ENCODE measurements around the gene ERO1A. TPM values are rescaled to one million over a fixed set of nuclear protein-coding genes. Genes with fewer than 3 reads are reported as not detected.

The ERO1A gene
- total and polyA plus RNA-seq, 10 donors = 8.5 to 79.7 (median 44.7) TPM

- intact Hi-C loops (cut with DNase I; ENCODE audit: low total_unique reads) = no loop called here
- TF ChIP-seq POLR2AphosphoS5 (IDR thresholded peaks at IDR 0.05) = no peak
- TF ChIP-seq POLR2A (IDR thresholded peaks at IDR 0.05) = no peak
- no peak for TF ChIP-seq CTCF (IDR thresholded peaks at IDR 0.05 in 8 of 11, conservative IDR thresholded peaks at IDR 0.05 in 3 of 11)
- Histone ChIP-seq H3K27ac (peak overlapping the region in 4 of 8 donors; percentile 5 to 58 (median 18)), H3K4me1 (peaks cover 0 to 48% (median 21%) of the 10 kb centered on the region in 6 donors), H3K27me3 (replicated peaks in 1 of 7) (no peaks in the 10 kb centered on the region), H3K36me3 (peaks cover 0 to 100% (median 72%) of the 10 kb centered on the region in 6 donors), H3K9me3 (no peaks in the 10 kb centered on the region), H3K4me3 (no peak overlapping the region)
- 96 to 98% (median 97%) methylated on average over 4 of the region's 4 CpGs for WGBS, 5 donors
- no peak for DNase-seq
Observed at GRCh38 chr14:52723514-52724359, 28.4 kb upstream of the ERO1A start.

GRCh38 chr14:52716155-52716554 lies 20.8 kb upstream of the ERO1A start:
- peaks cover 0 to 19% (median 0%) of the 10 kb centered on the region in 6 donors for H3K4me1 ChIP-seq
- no peak overlapping the region for H3K4me3 ChIP-seq
- intact Hi-C loops (cut with DNase I; ENCODE audit: low total_unique reads) = no loop called here
- H3K27ac ChIP-seq = peak overlapping the region in 2 of 8 donors; percentile 20 to 31
- H3K9me3 ChIP-seq = no peaks in the 10 kb centered on the region
- peaks cover 0 to 100% (median 93%) of the 10 kb centered on the region in 6 donors for H3K36me3 ChIP-seq
- no peaks in the 10 kb centered on the region for H3K27me3 ChIP-seq (replicated peaks in 1 of 7)
- no peak for DNase-seq
- WGBS, 5 donors = 96 to 99% (median 98%) methylated on average over 6 of the region's 6 CpGs
- TF ChIP-seq CTCF (IDR thresholded peaks at IDR 0.05 in 8 of 11, conservative IDR thresholded peaks at IDR 0.05 in 3 of 11) (no peak), POLR2AphosphoS5 (IDR thresholded peaks at IDR 0.05) (no peak), POLR2A (IDR thresholded peaks at IDR 0.05) (no peak)

DNA sequence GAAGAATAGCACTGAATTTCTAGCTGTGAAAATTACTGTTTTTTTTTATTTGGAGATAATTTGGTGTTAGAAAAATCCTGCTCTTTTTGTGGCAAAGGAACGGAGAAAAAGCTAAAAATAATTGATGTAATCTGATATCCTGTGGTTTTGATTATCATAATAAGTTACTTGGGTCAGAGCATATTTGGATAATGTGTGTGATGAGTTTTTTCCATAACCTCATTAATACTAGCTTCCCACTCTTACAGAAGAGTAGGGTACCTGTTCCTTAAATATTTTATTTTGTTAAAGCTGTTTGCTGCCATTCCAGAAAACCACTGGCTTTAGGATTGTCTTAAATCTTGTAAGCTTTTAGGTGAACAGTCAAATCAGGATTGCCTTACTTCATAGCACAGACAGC lies 16.3 kb upstream of the ERO1A start:
- intact Hi-C loops (cut with DNase I; ENCODE audit: low total_unique reads) = no loop called here
- Histone ChIP-seq H3K4me1 (peaks cover 9 to 59% (median 28%) of the 10 kb centered on the region in 6 donors), H3K4me3 (no peak overlapping the region), H3K9me3 (no peaks in the 10 kb centered on the region), H3K27me3 (replicated peaks in 1 of 7) (no peaks in the 10 kb centered on the region), H3K36me3 (peaks cover 0 to 84% (median 70%) of the 10 kb centered on the region in 6 donors), H3K27ac (no peak overlapping the region)
- DNase-seq = no peak
- 48 to 78% (median 60%) methylated on average over 1 of the region's 1 CpG for WGBS, 5 donors
- no peak for TF ChIP-seq CTCF (IDR thresholded peaks at IDR 0.05 in 8 of 11, conservative IDR thresholded peaks at IDR 0.05 in 3 of 11)
